Measurements from ENCODE around the gene IRF4.

- TF ChIP-seq, protein P1, sequence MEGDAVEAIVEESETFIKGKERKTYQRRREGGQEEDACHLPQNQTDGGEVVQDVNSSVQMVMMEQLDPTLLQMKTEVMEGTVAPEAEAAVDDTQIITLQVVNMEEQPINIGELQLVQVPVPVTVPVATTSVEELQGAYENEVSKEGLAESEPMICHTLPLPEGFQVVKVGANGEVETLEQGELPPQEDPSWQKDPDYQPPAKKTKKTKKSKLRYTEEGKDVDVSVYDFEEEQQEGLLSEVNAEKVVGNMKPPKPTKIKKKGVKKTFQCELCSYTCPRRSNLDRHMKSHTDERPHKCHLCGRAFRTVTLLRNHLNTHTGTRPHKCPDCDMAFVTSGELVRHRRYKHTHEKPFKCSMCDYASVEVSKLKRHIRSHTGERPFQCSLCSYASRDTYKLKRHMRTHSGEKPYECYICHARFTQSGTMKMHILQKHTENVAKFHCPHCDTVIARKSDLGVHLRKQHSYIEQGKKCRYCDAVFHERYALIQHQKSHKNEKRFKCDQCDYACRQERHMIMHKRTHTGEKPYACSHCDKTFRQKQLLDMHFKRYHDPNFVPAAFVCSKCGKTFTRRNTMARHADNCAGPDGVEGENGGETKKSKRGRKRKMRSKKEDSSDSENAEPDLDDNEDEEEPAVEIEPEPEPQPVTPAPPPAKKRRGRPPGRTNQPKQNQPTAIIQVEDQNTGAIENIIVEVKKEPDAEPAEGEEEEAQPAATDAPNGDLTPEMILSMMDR (IDR thresholded peaks at IDR 0.05) = no peak
- no peak for TF ChIP-seq SIN3A (IDR thresholded peaks at IDR 0.05; ENCODE audit: borderline replicate concordance, insufficient read depth, low read depth, low read length)
- no peak for TF ChIP-seq POLR2AphosphoS5 (IDR thresholded peaks at IDR 0.05; ENCODE audit: low read depth, low read length)
- TF ChIP-seq, protein P2, sequence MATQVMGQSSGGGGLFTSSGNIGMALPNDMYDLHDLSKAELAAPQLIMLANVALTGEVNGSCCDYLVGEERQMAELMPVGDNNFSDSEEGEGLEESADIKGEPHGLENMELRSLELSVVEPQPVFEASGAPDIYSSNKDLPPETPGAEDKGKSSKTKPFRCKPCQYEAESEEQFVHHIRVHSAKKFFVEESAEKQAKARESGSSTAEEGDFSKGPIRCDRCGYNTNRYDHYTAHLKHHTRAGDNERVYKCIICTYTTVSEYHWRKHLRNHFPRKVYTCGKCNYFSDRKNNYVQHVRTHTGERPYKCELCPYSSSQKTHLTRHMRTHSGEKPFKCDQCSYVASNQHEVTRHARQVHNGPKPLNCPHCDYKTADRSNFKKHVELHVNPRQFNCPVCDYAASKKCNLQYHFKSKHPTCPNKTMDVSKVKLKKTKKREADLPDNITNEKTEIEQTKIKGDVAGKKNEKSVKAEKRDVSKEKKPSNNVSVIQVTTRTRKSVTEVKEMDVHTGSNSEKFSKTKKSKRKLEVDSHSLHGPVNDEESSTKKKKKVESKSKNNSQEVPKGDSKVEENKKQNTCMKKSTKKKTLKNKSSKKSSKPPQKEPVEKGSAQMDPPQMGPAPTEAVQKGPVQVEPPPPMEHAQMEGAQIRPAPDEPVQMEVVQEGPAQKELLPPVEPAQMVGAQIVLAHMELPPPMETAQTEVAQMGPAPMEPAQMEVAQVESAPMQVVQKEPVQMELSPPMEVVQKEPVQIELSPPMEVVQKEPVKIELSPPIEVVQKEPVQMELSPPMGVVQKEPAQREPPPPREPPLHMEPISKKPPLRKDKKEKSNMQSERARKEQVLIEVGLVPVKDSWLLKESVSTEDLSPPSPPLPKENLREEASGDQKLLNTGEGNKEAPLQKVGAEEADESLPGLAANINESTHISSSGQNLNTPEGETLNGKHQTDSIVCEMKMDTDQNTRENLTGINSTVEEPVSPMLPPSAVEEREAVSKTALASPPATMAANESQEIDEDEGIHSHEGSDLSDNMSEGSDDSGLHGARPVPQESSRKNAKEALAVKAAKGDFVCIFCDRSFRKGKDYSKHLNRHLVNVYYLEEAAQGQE (IDR thresholded peaks at IDR 0.05; ENCODE audit: insufficient read depth in 1 of 2, low read depth in 2 of 2, low read length in 1 of 2) = no peak
These were observed 40.0 kb downstream of the IRF4 start for GRCh38 chr6:431504-431903.

All from Panc1 (cell line).